Mucosa of descending colon (tissue), 3 donors: ENCODE measurements around the gene GNAZ. TPM values are rescaled to one million over a fixed set of nuclear protein-coding genes. Genes with fewer than 3 reads are reported as not detected.

ENCODE experiments used
- ATAC-seq: fragments of 200-7000 bp; cut with Tn5 transposase; one replicate; pipeline ENCODE4 v1.9.1; 2020; ENCODE audit warnings: mild to moderate bottlenecking, moderate library complexity
- DNase-seq, 3 donors: peaks; one replicate each; pipeline ENCODE4 v3.0.0-alpha.2; 2020
- H3K36me3 ChIP-seq: fragments of 200-600 bp; one replicate; pipeline ENCODE4 v1.8.0; 2021; ENCODE audit warnings: low read depth, mild to moderate bottlenecking
- H3K4me1 ChIP-seq: fragments of 200-600 bp; one replicate; pipeline ENCODE4 v1.8.0; 2021; ENCODE audit warnings: low read depth, mild to moderate bottlenecking
- H3K4me3 ChIP-seq: fragments of 200-600 bp; one replicate; pipeline ENCODE4 v1.8.0; 2021; ENCODE audit warnings: mild to moderate bottlenecking
- H3K9me3 ChIP-seq: fragments of 200-600 bp; one replicate; pipeline ENCODE4 v1.8.0; 2021; ENCODE audit warnings: mild to moderate bottlenecking
- intact Hi-C, 2 donors: fragments of 100-400 bp; cut with DNase I in 1 of 2; cut with micrococcal nuclease in 1 of 2; formaldehyde crosslinking; loops; one replicate each; pipeline versions ENCODE4 v1.11.0 to v1.11.1; 2022; cut with DNase I, micrococcal nuclease
- total RNA-seq, 3 donors: library from RNA; stranded (reverse); fragmentation: NEBNext Ultra II Directional in 2 of 3; extraction: Animal tissue kit (Norgen Biotek cat#: 25700) in 2 of 3; gene quantifications; one replicate each; pipeline versions ENCODE4 v1.2.1 to v1.2.4, GENCODE V29; 2021 to 2023
- TF ChIP-seq, protein P1 (sequence below): fragments of 200-600 bp; IDR thresholded peaks from one replicate; pipeline ENCODE4 v1.8.0; 2022; ENCODE audit warnings: antibody characterized with exemption, mild to moderate bottlenecking
- donor health status: DM: no; HTN: no; CAD: no; lungs with moderate emphysema.
- donor health status: DM: no; HTN: no; CAD: no.
- donor health status: DM: no; HTN: yes; CAD: no.

Gene GNAZ
- total RNA-seq, 3 donors from 2014 or later, result 0.96 to 25.1 (median 1.7) TPM

DNA sequence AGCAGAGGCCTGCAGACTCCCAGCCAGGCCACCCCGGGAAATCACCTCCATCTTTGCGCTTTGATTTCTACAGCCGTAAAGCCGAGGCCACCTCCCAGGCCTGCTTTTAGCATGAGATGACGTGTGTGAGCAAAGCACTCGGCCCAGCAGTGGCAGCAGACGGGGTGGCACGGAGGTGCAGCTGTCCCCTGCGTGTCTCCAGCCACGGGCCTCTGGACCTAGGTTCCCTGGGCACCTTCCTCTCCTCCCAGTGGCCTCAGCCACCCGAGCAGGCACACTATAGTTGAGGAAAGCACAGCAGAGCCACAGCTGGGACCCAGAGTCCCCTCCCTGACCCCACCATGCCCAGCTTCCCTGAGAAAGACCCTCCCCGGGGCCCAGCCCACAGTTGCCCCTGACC is 15.9 kb downstream of the GNAZ start:
- TF ChIP-seq, protein P1, sequence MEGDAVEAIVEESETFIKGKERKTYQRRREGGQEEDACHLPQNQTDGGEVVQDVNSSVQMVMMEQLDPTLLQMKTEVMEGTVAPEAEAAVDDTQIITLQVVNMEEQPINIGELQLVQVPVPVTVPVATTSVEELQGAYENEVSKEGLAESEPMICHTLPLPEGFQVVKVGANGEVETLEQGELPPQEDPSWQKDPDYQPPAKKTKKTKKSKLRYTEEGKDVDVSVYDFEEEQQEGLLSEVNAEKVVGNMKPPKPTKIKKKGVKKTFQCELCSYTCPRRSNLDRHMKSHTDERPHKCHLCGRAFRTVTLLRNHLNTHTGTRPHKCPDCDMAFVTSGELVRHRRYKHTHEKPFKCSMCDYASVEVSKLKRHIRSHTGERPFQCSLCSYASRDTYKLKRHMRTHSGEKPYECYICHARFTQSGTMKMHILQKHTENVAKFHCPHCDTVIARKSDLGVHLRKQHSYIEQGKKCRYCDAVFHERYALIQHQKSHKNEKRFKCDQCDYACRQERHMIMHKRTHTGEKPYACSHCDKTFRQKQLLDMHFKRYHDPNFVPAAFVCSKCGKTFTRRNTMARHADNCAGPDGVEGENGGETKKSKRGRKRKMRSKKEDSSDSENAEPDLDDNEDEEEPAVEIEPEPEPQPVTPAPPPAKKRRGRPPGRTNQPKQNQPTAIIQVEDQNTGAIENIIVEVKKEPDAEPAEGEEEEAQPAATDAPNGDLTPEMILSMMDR, result no peak
- ATAC-seq (no peak), DNase-seq (no peak)
- intact Hi-C loops, result no loop called here
- Histone ChIP-seq H3K4me3 (no peak overlapping the region), H3K9me3 (no peaks in the 10 kb centered on the region), H3K36me3 (no peaks in the 10 kb centered on the region), H3K4me1 (no peaks in the 10 kb centered on the region)

DNA sequence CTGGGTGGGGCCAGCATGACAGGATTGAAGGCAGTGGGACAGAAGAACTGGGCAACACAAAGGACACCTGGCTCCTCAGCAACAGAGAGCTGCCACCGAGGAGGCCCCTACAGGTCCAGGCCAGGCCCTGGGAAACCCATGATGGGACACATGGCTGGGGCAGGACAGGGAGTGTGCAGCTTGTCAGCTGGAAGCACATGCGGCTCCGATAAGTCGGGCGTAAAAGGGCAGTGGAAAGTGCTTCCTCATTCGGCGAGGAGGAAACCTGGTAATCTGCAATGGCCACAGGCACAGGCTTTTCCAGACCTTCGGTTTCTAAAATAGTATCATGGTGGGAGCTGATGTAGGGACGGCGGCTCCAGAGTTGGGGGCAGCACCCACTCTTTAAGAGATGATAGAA is 16.5 kb downstream of the GNAZ start:
- intact Hi-C loops, result no loop called here

DNA sequence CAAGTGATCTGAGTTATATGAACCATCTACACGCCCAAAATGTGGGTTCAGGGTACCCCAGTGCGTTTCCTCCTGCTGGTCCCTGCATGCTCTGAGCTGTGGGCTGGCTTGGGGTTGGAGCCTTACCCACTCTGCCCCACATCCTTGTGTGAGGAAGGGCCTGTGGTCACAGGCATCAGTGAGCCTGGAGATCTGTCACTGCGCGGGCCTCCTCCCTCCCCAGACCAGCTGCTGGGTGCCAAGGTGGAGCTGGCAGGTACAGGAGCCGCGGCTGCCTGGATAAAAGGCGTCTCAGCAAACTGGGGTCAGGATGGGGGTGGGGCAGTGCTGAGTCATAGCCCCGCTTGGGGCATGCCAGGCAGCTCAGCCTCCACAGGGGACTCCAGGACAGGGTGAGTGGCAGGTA is 17.9 kb downstream of the GNAZ start:
- H3K9me3 ChIP-seq, result no peaks in the 10 kb centered on the region
- ATAC-seq (no peak), DNase-seq (no peak)
- no peaks in the 10 kb centered on the region for H3K36me3 ChIP-seq
- no peaks in the 10 kb centered on the region for H3K4me1 ChIP-seq
- H3K4me3 ChIP-seq, result no peak overlapping the region
- intact Hi-C loops, result no loop called here
- TF ChIP-seq, protein P1, result no peak

More for the DNA sequence above, 16.5 kb downstream of the GNAZ start:
- TF ChIP-seq, protein P1, result no peak
- Histone ChIP-seq H3K4me1 (no peaks in the 10 kb centered on the region), H3K4me3 (no peak overlapping the region), H3K9me3 (no peaks in the 10 kb centered on the region), H3K36me3 (no peaks in the 10 kb centered on the region)
- ATAC-seq (no peak), DNase-seq (no peak)

DNA sequence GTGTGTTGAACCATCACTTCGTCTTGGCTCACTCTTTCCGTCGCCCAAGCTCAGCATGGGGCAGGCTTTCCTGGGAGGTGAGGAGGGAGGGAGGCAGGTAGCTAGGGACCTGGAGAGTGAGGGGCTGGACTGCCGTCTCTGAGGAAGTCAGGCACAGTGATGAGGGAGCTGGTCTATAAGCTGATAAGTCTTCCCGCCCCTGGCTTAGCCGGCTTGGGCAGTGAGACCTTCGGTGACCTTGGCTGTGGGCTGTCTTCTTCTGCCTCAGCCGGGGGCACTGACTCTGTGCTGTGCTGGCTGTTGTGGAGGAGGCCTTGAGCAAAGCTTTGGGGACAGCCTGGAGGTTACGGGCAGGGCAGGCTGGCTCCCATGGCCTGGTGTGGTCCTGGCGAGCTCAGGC is 18.7 kb downstream of the GNAZ start:
- Histone ChIP-seq H3K4me3 (no peak overlapping the region), H3K9me3 (no peaks in the 10 kb centered on the region), H3K4me1 (no peaks in the 10 kb centered on the region), H3K36me3 (no peaks in the 10 kb centered on the region)
- DNase-seq (no peak), ATAC-seq (no peak)
- intact Hi-C loops, result no loop called here
- TF ChIP-seq, protein P1, result no peak

DNA sequence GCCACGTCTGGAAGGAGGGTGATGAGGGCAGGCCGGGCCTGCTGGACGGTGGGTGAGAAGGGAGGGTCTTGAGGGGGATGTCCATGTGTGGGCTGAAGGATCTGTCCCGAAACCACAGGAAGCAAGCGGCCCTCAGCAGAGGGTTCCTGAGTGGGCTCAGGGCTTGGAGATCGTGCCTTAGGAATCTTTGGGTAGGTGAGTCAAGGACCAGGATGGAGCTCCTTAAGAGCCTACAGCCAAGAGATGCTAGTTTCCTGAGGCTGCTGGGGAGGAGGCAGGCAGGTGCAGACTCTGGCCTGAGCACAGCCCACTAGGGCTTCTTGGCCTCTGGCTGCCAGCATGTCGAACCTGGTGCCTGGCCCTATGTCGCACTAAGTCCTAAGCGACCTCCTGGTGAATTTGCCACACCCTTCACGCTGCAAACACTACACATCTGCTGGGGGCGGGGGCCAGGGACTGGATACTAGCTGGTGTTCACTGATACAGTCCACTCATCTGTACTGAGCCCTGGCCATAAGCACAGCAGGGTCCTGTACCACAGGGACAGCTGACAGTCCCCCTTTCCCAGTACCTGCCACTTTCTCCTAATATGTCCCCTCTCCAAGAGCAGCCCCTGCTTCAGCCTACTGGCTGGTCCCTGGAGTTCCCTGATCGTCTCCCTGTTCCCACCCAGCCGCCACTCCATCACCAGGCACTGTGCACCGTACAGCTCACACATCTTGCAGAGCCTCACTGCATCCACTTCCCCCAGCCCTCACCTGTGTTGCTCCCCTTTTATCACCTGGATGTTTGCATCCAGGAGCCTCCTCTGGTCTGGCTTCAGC is 19.5 kb downstream of the GNAZ start:
- ATAC-seq, result no peak
- H3K4me1 ChIP-seq, result no peaks in the 10 kb centered on the region
- intact Hi-C loops, result no loop called here

More for the DNA sequence above, 19.5 kb downstream of the GNAZ start:
- H3K36me3 ChIP-seq, result no peaks in the 10 kb centered on the region
- TF ChIP-seq, protein P1, result no peak
- no peaks in the 10 kb centered on the region for H3K9me3 ChIP-seq
- no peak overlapping the region for H3K4me3 ChIP-seq
- DNase-seq, result no peak
